HepG2 (cell line): ENCODE results near the gene SH3BP2. TPM values are rescaled to one million over a fixed set of nuclear protein-coding genes. Genes with fewer than 3 reads are reported as not detected.

ENCODE experiments used
- ARID2 ChIP-seq: sonication (generic); formaldehyde crosslinking; IDR thresholded peaks from 2 replicates; pipeline ENCODE4 v1.8.1; 2022; ENCODE audit warnings: mild to moderate bottlenecking, missing genetic modification reagents, borderline replicate concordance
- ELF3 ChIP-seq: IDR thresholded peaks from 2 replicates; pipeline ENCODE4 v1.6.1; 2016; ENCODE audit warnings: missing genetic modification reagents, missing compliant biosample characterization
- FLYWCH1 ChIP-seq: sonication (generic); formaldehyde crosslinking; IDR thresholded peaks from 2 replicates; pipeline ENCODE4 v1.8.1; 2023; ENCODE audit warnings: mild to moderate bottlenecking, missing genetic modification reagents
- MAZ ChIP-seq, 2 experiments: sonication (generic) in 1 of 2; formaldehyde crosslinking in 1 of 2; IDR thresholded peaks; 2 replicates each; pipeline versions ENCODE4 v1.5.0 to v1.6.1; 2012 to 2020; ENCODE audit warnings: low read depth in 2 of 2, mild to moderate bottlenecking in 2 of 2, borderline replicate concordance in 1 of 2, improper control_type of control experiment in 1 of 2, low read length in 1 of 2, missing genetic modification reagents in 1 of 2, moderate library complexity in 1 of 2
- POLR2G ChIP-seq: fragments of 200-400 bp; formaldehyde crosslinking; IDR thresholded peaks from 2 replicates; pipeline ENCODE4 v1.6.1; 2018; ENCODE audit warnings: mild to moderate bottlenecking, low read depth, low read length, moderate library complexity
- SIN3A ChIP-seq: IDR thresholded peaks from 2 replicates; pipeline ENCODE4 v1.6.1; 2011; ENCODE audit warnings: low read depth, mild to moderate bottlenecking, control low read depth, low read length, borderline replicate concordance
- SIX4 ChIP-seq: sonication (generic); formaldehyde crosslinking; IDR thresholded peaks from 2 replicates; pipeline ENCODE4 v1.4.0; 2020; ENCODE audit warnings: missing genetic modification reagents
- TBL1XR1 ChIP-seq: fragments of 150-350 bp; IDR thresholded peaks from 2 replicates; pipeline ENCODE4 v1.6.1; 2014; ENCODE audit warnings: borderline replicate concordance, low read length; ENCODE audit not compliant: partially characterized antibody
- ZFAT ChIP-seq: sonication (generic); formaldehyde crosslinking; conservative IDR thresholded peaks from 2 replicates; pipeline ENCODE4 v1.8.1; 2023; ENCODE audit warnings: missing genetic modification reagents, inconsistent platforms
- ZFP36 ChIP-seq: fragments of 150-350 bp; IDR thresholded peaks from 2 replicates; pipeline ENCODE4 v1.6.1; 2018; ENCODE audit warnings: borderline replicate concordance, low read length, low read depth; ENCODE audit not compliant: partially characterized antibody
- ZNF282 ChIP-seq: fragments of 450-650 bp; IDR thresholded peaks from 2 replicates; pipeline ENCODE4 v1.6.1; 2018; ENCODE audit not compliant: partially characterized antibody
- ZNF33A ChIP-seq: sonication (generic); formaldehyde crosslinking; IDR thresholded peaks from 2 replicates; pipeline ENCODE4 v1.5.1; 2020; ENCODE audit warnings: missing genetic modification reagents, mild to moderate bottlenecking, moderate library complexity, borderline replicate concordance
- ZNF367 ChIP-seq: sonication (generic); formaldehyde crosslinking; IDR thresholded peaks from 2 replicates; pipeline ENCODE4 v1.4.0; 2020; ENCODE audit warnings: missing genetic modification reagents, borderline replicate concordance
- ZNF660 ChIP-seq: sonication (generic); formaldehyde crosslinking; IDR thresholded peaks from 2 replicates; pipeline ENCODE4 v1.5.1; 2020; ENCODE audit warnings: mild to moderate bottlenecking, low read depth, missing genetic modification reagents, borderline replicate concordance
- ZNF737 ChIP-seq: sonication (generic); formaldehyde crosslinking; IDR thresholded peaks from 2 replicates; pipeline ENCODE4 v1.5.0; 2020; ENCODE audit warnings: missing genetic modification reagents, mild to moderate bottlenecking, borderline replicate concordance
- polyA plus RNA-seq, 8 experiments: library from polyadenylated mRNA; depleted of rRNA in 3 of 8; stranded (reverse) in 7 of 8; unstranded in 1 of 8; fragments of >200 nt; fragmentation: Illumina TruSeq in 4 of 8; extraction: Trizol in 4 of 8; gene quantifications; 2 replicates each; pipeline versions ENCODE4 v1.2.1 to v1.2.3, GENCODE V29; 2011 to 2016; ENCODE audit warnings: low read depth in 4 of 8, missing spikeins in 1 of 8, mixed read lengths in 1 of 8; ENCODE audit not compliant: insufficient read depth in 1 of 8
- total RNA-seq, 5 experiments: library from RNA; depleted of rRNA; stranded (reverse); fragments of >200 nt; fragmentation: Illumina TruSeq; extraction: Trizol; gene quantifications; 2 replicates each; pipeline ENCODE4 v1.2.3, GENCODE V29; 2016; ENCODE audit warnings: low read depth in 1 of 5
- TF ChIP-seq, protein P1 (sequence below): sonication (generic); formaldehyde crosslinking; IDR thresholded peaks from 2 replicates; pipeline ENCODE4 v1.8.1; 2023; ENCODE audit warnings: missing genetic modification reagents, mild to moderate bottlenecking, borderline replicate concordance
- TF ChIP-seq, protein P2 (sequence below): sonication (generic); formaldehyde crosslinking; IDR thresholded peaks from 2 replicates; pipeline ENCODE4 v1.5.0; 2020; ENCODE audit warnings: mild to moderate bottlenecking, missing genetic modification reagents, moderate library complexity
- TF ChIP-seq, protein P3 (sequence below): IDR thresholded peaks from 2 replicates; pipeline ENCODE4 v1.6.1; 2016
- TF ChIP-seq, protein P4 (sequence below): sonication (generic); formaldehyde crosslinking; IDR thresholded peaks from 2 replicates; pipeline ENCODE4 v1.8.1; 2023; ENCODE audit warnings: mild to moderate bottlenecking, missing genetic modification reagents, borderline replicate concordance
- TF ChIP-seq, protein P5 (sequence below), 2 experiments: IDR thresholded peaks; 2 replicates each; pipeline ENCODE4 v1.6.1; 2011 to 2012; ENCODE audit warnings: low read length in 2 of 2, borderline replicate concordance in 1 of 2, low read depth in 1 of 2, mild to moderate bottlenecking in 1 of 2, moderate library complexity in 1 of 2

Gene SH3BP2
- total and polyA plus RNA-seq, 2 of the 13 experiments (the other 11 are each of a cell fraction or from before 2014, with no cell fraction given), result 16.9 to 34.5 TPM

DNA sequence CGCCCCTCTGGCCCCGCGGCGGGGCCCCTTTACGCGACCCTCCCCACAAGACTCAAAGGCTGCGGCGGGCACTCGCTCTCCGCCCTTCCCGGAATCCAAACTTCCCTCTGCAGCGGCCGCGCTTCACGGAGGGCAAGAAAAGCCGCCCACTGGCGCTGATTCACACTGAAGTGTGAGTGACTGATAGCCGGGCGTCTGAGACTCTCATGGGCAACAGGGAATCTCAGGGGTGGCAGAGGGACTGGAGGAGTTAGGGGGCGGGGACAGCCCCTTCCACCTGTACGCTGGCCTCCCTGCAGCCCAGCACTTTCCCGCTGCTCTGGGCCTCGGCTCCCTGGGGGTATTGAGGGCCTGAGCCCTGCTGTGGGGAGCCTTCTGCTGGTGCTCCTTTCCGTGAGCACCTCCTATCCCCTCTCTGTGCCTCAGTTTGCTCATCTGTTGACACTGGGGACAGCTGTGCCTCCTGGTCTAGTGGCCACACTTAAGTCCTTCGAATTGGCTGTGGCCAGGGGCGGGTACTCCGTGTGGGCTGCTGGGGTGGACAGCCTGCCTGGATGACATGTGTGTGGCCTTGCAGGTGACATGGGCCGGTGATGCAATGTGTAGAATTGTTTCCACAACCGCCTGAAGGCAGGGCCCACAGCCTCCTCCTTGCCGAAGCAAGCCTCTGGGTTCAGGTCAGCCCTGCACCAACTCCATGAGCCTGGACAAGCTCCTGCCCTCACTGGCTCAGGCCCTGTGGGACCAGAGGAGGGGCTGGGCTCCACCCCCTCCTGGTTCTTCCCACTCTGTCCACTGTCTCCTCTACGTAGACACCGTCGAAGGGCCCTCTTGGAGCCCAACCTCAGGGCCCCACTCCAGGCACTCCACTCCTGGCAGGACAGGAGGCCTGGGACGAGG is 951 bp downstream of the SH3BP2 start (continued):
- TF ChIP-seq SIN3A (no peak), ARID2 (CRISPR knock-in tag) (no peak), SIX4 (no peak), ZFP36 (no peak), ZFAT (CRISPR knock-in tag) (no peak), POLR2G (peak; percentile 47; the same call in 1 of the 2 replicates), ZNF367 (CRISPR knock-in tag) (no peak), MAZ (IDR thresholded peaks at IDR 0.05; ENCODE audit: borderline replicate concordance, low read depth, low read length) (no peak), MAZ (CRISPR knock-in tag; IDR thresholded peaks at IDR 0.05; ENCODE audit: low read depth) (peak; percentile 66), TBL1XR1 (no peak), ZNF33A (CRISPR knock-in tag) (no peak), FLYWCH1 (CRISPR knock-in tag) (no peak), ZNF737 (CRISPR knock-in tag) (peak; percentile 94; the same call in 1 of the 2 replicates), ELF3 (CRISPR knock-in tag) (peak; percentile 39; the same call in 1 of the 2 replicates), ZNF282 (no peak), ZNF660 (no peak)
- TF ChIP-seq, protein P1, sequence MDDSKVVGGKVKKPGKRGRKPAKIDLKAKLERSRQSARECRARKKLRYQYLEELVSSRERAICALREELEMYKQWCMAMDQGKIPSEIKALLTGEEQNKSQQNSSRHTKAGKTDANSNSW (CRISPR knock-in tag), result no peak
- TF ChIP-seq, protein P2, sequence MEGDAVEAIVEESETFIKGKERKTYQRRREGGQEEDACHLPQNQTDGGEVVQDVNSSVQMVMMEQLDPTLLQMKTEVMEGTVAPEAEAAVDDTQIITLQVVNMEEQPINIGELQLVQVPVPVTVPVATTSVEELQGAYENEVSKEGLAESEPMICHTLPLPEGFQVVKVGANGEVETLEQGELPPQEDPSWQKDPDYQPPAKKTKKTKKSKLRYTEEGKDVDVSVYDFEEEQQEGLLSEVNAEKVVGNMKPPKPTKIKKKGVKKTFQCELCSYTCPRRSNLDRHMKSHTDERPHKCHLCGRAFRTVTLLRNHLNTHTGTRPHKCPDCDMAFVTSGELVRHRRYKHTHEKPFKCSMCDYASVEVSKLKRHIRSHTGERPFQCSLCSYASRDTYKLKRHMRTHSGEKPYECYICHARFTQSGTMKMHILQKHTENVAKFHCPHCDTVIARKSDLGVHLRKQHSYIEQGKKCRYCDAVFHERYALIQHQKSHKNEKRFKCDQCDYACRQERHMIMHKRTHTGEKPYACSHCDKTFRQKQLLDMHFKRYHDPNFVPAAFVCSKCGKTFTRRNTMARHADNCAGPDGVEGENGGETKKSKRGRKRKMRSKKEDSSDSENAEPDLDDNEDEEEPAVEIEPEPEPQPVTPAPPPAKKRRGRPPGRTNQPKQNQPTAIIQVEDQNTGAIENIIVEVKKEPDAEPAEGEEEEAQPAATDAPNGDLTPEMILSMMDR, result no peak
- TF ChIP-seq, protein P3, sequence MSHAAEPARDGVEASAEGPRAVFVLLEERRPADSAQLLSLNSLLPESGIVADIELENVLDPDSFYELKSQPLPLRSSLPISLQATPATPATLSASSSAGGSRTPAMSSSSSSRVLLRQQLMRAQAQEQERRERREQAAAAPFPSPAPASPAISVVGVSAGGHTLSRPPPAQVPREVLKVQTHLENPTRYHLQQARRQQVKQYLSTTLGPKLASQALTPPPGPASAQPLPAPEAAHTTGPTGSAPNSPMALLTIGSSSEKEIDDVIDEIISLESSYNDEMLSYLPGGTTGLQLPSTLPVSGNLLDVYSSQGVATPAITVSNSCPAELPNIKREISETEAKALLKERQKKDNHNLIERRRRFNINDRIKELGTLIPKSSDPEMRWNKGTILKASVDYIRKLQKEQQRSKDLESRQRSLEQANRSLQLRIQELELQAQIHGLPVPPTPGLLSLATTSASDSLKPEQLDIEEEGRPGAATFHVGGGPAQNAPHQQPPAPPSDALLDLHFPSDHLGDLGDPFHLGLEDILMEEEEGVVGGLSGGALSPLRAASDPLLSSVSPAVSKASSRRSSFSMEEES (CRISPR knock-in tag), result peak; percentile 58; the same call in 1 of the 2 replicates
- TF ChIP-seq, protein P4, sequence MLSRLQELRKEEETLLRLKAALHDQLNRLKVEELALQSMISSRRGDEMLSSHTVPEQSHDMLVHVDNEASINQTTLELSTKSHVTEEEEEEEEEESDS (CRISPR knock-in tag), result no peak
- TF ChIP-seq, protein P5, sequence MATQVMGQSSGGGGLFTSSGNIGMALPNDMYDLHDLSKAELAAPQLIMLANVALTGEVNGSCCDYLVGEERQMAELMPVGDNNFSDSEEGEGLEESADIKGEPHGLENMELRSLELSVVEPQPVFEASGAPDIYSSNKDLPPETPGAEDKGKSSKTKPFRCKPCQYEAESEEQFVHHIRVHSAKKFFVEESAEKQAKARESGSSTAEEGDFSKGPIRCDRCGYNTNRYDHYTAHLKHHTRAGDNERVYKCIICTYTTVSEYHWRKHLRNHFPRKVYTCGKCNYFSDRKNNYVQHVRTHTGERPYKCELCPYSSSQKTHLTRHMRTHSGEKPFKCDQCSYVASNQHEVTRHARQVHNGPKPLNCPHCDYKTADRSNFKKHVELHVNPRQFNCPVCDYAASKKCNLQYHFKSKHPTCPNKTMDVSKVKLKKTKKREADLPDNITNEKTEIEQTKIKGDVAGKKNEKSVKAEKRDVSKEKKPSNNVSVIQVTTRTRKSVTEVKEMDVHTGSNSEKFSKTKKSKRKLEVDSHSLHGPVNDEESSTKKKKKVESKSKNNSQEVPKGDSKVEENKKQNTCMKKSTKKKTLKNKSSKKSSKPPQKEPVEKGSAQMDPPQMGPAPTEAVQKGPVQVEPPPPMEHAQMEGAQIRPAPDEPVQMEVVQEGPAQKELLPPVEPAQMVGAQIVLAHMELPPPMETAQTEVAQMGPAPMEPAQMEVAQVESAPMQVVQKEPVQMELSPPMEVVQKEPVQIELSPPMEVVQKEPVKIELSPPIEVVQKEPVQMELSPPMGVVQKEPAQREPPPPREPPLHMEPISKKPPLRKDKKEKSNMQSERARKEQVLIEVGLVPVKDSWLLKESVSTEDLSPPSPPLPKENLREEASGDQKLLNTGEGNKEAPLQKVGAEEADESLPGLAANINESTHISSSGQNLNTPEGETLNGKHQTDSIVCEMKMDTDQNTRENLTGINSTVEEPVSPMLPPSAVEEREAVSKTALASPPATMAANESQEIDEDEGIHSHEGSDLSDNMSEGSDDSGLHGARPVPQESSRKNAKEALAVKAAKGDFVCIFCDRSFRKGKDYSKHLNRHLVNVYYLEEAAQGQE (IDR thresholded peaks at IDR 0.05; ENCODE audit: borderline replicate concordance in 1 of 2, low read depth in 1 of 2, low read length in 2 of 2), result no peak
